ENCODE data around the gene ECHDC1.

ECHDC1 gene

DNA sequence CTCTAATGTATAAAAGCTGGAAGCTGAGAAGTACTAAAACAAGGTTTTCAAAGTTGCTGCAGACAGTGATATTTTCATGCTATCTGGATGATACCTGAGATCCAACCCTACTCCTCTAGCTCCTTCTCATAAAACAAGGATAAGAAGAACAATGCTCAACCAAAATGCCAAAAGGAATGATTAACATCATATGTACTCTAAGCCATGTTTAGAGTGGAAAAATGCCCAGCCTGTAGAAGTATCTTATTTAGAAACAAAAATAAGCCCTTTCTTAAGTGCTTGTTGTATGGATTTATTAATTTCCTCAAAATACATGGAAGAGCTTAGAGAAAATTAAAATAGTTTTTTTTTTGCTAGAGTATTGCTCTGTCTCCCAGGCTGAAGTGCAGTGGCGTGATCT lies 23.7 kb downstream of the ECHDC1 start (continued):
- no peak for TF ChIP-seq ARNTL (CRISPR knock-in tag; IDR thresholded peaks at IDR 0.05; ENCODE audit: borderline replicate concordance, low read depth)
- TF ChIP-seq, protein P1, sequence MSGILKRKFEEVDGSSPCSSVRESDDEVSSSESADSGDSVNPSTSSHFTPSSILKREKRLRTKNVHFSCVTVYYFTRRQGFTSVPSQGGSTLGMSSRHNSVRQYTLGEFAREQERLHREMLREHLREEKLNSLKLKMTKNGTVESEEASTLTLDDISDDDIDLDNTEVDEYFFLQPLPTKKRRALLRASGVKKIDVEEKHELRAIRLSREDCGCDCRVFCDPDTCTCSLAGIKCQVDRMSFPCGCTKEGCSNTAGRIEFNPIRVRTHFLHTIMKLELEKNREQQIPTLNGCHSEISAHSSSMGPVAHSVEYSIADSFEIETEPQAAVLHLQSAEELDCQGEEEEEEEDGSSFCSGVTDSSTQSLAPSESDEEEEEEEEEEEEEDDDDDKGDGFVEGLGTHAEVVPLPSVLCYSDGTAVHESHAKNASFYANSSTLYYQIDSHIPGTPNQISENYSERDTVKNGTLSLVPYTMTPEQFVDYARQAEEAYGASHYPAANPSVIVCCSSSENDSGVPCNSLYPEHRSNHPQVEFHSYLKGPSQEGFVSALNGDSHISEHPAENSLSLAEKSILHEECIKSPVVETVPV (CRISPR knock-in tag; IDR thresholded peaks at IDR 0.05) = no peak
- no peak for TF ChIP-seq ZNF8 (CRISPR knock-in tag; IDR thresholded peaks at IDR 0.05)
- no peak for TF ChIP-seq ZNF565 (CRISPR knock-in tag; conservative IDR thresholded peaks at IDR 0.05; ENCODE audit: low read depth)
- no peak for TF ChIP-seq OSR1 (CRISPR knock-in tag; IDR thresholded peaks at IDR 0.05)

DNA sequence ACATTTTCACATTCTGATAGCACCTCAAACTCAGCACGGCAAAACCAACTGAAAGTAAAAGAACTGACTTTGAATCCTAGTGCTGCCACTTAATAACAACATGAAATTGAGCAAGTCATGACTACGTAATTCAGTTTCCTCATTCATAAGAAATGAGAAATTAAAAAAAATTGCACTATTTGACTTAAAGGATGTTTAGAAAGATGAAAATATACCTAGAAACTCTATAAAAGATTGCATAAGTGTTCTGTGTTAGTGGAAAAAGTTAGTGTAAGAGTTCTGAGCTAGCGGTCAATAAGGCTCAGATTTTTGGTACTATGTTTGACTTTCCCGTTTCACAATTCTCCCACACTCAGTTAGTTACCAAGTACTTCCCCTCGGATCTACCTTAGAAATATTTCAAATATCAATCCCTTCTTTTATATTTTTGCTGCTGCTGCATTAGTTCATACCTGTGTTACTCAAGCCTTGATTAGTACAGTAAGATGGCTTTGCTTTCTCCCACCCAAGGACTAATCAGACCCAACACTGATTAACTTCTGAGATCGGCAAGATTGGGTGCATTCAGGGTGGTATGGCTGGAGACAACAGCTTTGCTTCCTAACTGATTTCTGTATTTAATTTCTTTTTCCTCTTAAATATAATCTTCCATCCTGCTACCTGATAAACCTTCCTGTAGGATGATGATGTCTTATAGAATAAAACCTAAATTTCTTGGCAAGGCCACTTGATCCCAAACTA lies 25.9 kb downstream of the ECHDC1 start:
- no peak for ATAC-seq

More for the DNA sequence above, 25.9 kb downstream of the ECHDC1 start:
- TF ChIP-seq GLIS3 (CRISPR knock-in tag; IDR thresholded peaks at IDR 0.05) (no peak), ISL1 (CRISPR knock-in tag; IDR thresholded peaks at IDR 0.05) (no peak), CSDC2 (CRISPR knock-in tag; IDR thresholded peaks at IDR 0.05) (no peak), ESRRG (CRISPR knock-in tag; IDR thresholded peaks at IDR 0.05) (no peak), ZNF70 (CRISPR knock-in tag; IDR thresholded peaks at IDR 0.05) (no peak), ARNTL (CRISPR knock-in tag; IDR thresholded peaks at IDR 0.05; ENCODE audit: borderline replicate concordance, low read depth) (no peak), BACH2 (CRISPR knock-in tag; IDR thresholded peaks at IDR 0.05; ENCODE audit: borderline replicate concordance) (no peak), TOX (CRISPR knock-in tag; IDR thresholded peaks at IDR 0.05; ENCODE audit: borderline replicate concordance) (no peak), ZNF8 (CRISPR knock-in tag; IDR thresholded peaks at IDR 0.05) (no peak), ZNF565 (CRISPR knock-in tag; conservative IDR thresholded peaks at IDR 0.05; ENCODE audit: low read depth) (no peak), OSR1 (CRISPR knock-in tag; IDR thresholded peaks at IDR 0.05) (no peak), SNAI2 (CRISPR knock-in tag; IDR thresholded peaks at IDR 0.05) (no peak), ZC3H10 (CRISPR knock-in tag; IDR thresholded peaks at IDR 0.05) (no peak), ZFP3 (CRISPR knock-in tag; IDR thresholded peaks at IDR 0.05) (no peak)
- TF ChIP-seq, protein P2, sequence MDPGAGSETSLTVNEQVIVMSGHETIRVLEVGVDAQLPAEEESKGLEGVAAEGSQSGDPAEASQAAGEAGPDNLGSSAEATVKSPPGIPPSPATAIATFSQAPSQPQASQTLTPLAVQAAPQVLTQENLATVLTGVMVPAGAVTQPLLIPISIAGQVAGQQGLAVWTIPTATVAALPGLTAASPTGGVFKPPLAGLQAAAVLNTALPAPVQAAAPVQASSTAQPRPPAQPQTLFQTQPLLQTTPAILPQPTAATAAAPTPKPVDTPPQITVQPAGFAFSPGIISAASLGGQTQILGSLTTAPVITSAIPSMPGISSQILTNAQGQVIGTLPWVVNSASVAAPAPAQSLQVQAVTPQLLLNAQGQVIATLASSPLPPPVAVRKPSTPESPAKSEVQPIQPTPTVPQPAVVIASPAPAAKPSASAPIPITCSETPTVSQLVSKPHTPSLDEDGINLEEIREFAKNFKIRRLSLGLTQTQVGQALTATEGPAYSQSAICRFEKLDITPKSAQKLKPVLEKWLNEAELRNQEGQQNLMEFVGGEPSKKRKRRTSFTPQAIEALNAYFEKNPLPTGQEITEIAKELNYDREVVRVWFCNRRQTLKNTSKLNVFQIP (CRISPR knock-in tag; IDR thresholded peaks at IDR 0.05; ENCODE audit: borderline replicate concordance, low read depth) = no peak
- TF ChIP-seq, protein P3, sequence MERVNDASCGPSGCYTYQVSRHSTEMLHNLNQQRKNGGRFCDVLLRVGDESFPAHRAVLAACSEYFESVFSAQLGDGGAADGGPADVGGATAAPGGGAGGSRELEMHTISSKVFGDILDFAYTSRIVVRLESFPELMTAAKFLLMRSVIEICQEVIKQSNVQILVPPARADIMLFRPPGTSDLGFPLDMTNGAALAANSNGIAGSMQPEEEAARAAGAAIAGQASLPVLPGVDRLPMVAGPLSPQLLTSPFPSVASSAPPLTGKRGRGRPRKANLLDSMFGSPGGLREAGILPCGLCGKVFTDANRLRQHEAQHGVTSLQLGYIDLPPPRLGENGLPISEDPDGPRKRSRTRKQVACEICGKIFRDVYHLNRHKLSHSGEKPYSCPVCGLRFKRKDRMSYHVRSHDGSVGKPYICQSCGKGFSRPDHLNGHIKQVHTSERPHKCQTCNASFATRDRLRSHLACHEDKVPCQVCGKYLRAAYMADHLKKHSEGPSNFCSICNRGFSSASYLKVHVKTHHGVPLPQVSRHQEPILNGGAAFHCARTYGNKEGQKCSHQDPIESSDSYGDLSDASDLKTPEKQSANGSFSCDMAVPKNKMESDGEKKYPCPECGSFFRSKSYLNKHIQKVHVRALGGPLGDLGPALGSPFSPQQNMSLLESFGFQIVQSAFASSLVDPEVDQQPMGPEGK (CRISPR knock-in tag; IDR thresholded peaks at IDR 0.05; ENCODE audit: borderline replicate concordance) = no peak
- TF ChIP-seq, protein P4, sequence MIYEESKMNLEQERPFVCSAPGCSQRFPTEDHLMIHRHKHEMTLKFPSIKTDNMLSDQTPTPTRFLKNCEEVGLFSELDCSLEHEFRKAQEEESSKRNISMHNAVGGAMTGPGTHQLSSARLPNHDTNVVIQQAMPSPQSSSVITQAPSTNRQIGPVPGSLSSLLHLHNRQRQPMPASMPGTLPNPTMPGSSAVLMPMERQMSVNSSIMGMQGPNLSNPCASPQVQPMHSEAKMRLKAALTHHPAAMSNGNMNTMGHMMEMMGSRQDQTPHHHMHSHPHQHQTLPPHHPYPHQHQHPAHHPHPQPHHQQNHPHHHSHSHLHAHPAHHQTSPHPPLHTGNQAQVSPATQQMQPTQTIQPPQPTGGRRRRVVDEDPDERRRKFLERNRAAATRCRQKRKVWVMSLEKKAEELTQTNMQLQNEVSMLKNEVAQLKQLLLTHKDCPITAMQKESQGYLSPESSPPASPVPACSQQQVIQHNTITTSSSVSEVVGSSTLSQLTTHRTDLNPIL (CRISPR knock-in tag; IDR thresholded peaks at IDR 0.05; ENCODE audit: low read depth) = no peak
- TF ChIP-seq, protein P1 (CRISPR knock-in tag; IDR thresholded peaks at IDR 0.05) = no peak
- TF ChIP-seq, protein P5, sequence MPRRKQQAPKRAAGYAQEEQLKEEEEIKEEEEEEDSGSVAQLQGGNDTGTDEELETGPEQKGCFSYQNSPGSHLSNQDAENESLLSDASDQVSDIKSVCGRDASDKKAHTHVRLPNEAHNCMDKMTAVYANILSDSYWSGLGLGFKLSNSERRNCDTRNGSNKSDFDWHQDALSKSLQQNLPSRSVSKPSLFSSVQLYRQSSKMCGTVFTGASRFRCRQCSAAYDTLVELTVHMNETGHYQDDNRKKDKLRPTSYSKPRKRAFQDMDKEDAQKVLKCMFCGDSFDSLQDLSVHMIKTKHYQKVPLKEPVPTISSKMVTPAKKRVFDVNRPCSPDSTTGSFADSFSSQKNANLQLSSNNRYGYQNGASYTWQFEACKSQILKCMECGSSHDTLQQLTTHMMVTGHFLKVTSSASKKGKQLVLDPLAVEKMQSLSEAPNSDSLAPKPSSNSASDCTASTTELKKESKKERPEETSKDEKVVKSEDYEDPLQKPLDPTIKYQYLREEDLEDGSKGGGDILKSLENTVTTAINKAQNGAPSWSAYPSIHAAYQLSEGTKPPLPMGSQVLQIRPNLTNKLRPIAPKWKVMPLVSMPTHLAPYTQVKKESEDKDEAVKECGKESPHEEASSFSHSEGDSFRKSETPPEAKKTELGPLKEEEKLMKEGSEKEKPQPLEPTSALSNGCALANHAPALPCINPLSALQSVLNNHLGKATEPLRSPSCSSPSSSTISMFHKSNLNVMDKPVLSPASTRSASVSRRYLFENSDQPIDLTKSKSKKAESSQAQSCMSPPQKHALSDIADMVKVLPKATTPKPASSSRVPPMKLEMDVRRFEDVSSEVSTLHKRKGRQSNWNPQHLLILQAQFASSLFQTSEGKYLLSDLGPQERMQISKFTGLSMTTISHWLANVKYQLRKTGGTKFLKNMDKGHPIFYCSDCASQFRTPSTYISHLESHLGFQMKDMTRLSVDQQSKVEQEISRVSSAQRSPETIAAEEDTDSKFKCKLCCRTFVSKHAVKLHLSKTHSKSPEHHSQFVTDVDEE (CRISPR knock-in tag; IDR thresholded peaks at IDR 0.05) = no peak

Measured in SK-N-SH treated with all-trans-retinoic acid at 6 μM for 48 hours (cell line).